ENCODE measurements around the gene FZR1. TPM values are rescaled to one million over a fixed set of nuclear protein-coding genes. Genes with fewer than 3 reads are reported as not detected.

Gene FZR1
- total and polyA plus RNA-seq, 2 of the 13 experiments (the other 11 are each of a cell fraction or from before 2014, with no cell fraction given), result 29.0 to 30.8 TPM

- no peak for TF ChIP-seq ZNF773 (CRISPR knock-in tag; IDR thresholded peaks at IDR 0.05; ENCODE audit: borderline replicate concordance)
- peak; percentile 33; the same call in 1 of the 2 replicates for TF ChIP-seq ZMYM3 (CRISPR knock-in tag; IDR thresholded peaks at IDR 0.05)
- TF ChIP-seq SKI (IDR thresholded peaks at IDR 0.05; ENCODE audit: partially characterized antibody), result no peak
- TF ChIP-seq ZNF850 (CRISPR knock-in tag; conservative IDR thresholded peaks at IDR 0.05), result no peak
- no peak for TF ChIP-seq TP53 (CRISPR knock-in tag; conservative IDR thresholded peaks at IDR 0.05)
- peak; percentile 49; the same call in 1 of the 2 replicates for TF ChIP-seq ZNF335 (CRISPR knock-in tag; IDR thresholded peaks at IDR 0.05)
- TF ChIP-seq SRSF1 (optimal IDR thresholded peaks at IDR 0.05; ENCODE audit: low read depth, low read length), result no peak
- TF ChIP-seq ZBTB39 (CRISPR knock-in tag; IDR thresholded peaks at IDR 0.05), result 0 out of 2 replicates have a peak, but pooled peaks have one; percentile 27
- no peak for TF ChIP-seq NFE2L2 (IDR thresholded peaks at IDR 0.05; ENCODE audit: low read length)
- 0 out of 2 replicates have a peak, but pooled peaks have one; percentile 23 for TF ChIP-seq GATAD1 (CRISPR knock-in tag; IDR thresholded peaks at IDR 0.05)
- TF ChIP-seq ZC3H13 (CRISPR knock-in tag; IDR thresholded peaks at IDR 0.05), result peak; percentile 45; the same call in 1 of the 2 replicates
- no peak for TF ChIP-seq ZNF205 (CRISPR knock-in tag; IDR thresholded peaks at IDR 0.05)
- peak; percentile 12; the same call in 1 of the 2 replicates for TF ChIP-seq ZNF576 (CRISPR knock-in tag; IDR thresholded peaks at IDR 0.05)
- TF ChIP-seq ZFP36 (IDR thresholded peaks at IDR 0.05; ENCODE audit: borderline replicate concordance, low read depth, low read length, partially characterized antibody), result no peak
- TF ChIP-seq HNRNPLL (IDR thresholded peaks at IDR 0.05; ENCODE audit: low read depth, low read length, poor library complexity, severe bottlenecking), result no peak
- peak; percentile 86; the same call in 1 of the 2 replicates for TF ChIP-seq ZSCAN21 (CRISPR knock-in tag; IDR thresholded peaks at IDR 0.05; ENCODE audit: borderline replicate concordance)
- TF ChIP-seq ATF7-NPFF (CRISPR knock-in tag; IDR thresholded peaks at IDR 0.05; ENCODE audit: low read depth), result peak; percentile 43; the same call in 1 of the 2 replicates
- no peak for TF ChIP-seq ZNF577 (CRISPR knock-in tag; IDR thresholded peaks at IDR 0.05; ENCODE audit: borderline replicate concordance, low read depth)
- no peak for TF ChIP-seq HNF1A (IDR thresholded peaks at IDR 0.05; ENCODE audit: low read depth)
- TF ChIP-seq HNF1A (CRISPR knock-in tag; IDR thresholded peaks at IDR 0.05; ENCODE audit: borderline replicate concordance), result peak; percentile 43; the same call in 1 of the 2 replicates
- TF ChIP-seq ZNF781 (CRISPR knock-in tag; IDR thresholded peaks at IDR 0.05; ENCODE audit: borderline replicate concordance, not compliant biosample characterization), result no peak
- peak; percentile 95 for TF ChIP-seq ZNF709 (CRISPR knock-in tag; IDR thresholded peaks at IDR 0.05)
- no peak for TF ChIP-seq SUZ12 (IDR thresholded peaks at IDR 0.05; ENCODE audit: low read depth, low read length)
- TF ChIP-seq ZNF564 (CRISPR knock-in tag; IDR thresholded peaks at IDR 0.05), result peak; percentile 87
Measured at GRCh38 chr19:3481241-3482090, 24.6 kb upstream of the FZR1 start (continued).

All from HepG2 (cell line).